WI38 (cell line): ENCODE results near the gene KRT76.

Experiments
- H3K4me3 ChIP-seq: 2 replicates; pipeline ENCODE4 v1.5.1; 2011; ENCODE audit warnings: low read depth, mild to moderate bottlenecking, control low read depth, low read length
- TF ChIP-seq, protein P1 (sequence below): IDR thresholded peaks from 2 replicates; pipeline ENCODE4 v1.5.1; 2012; ENCODE audit warnings: low read depth, mild to moderate bottlenecking, control low read depth, low read length

Gene KRT76

DNA sequence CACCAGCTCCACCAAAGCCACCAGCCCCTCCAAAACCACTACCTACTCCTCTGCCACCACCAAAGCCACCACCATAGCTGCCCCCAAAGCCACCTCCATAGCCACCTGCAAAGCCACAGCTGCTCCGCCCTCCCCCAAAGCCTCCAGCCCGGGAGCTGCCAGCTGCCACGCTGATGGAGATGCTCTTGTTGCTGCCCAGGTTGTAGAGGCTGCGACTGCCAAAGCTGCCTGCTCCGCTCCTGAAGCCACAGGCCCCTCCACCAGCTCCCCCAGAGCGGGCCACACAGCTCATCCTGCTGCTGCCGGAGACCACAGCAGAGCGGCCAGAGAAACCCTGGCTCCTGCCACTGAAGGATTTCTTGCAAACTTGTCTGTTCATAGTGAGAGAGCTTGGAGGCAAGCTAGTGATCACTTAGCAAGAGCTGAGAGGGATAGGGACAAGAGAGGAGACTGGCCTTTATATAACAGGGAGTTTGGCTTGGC lies at the start of gene KRT76:
KRT76 (minus strand) TSS at position 433 of the 483 bp plus-strand sequence; CDS start at position 379, 54 bp downstream.
- no peak within 1 kb of the TSS for H3K4me3 ChIP-seq
- TF ChIP-seq, protein P1, sequence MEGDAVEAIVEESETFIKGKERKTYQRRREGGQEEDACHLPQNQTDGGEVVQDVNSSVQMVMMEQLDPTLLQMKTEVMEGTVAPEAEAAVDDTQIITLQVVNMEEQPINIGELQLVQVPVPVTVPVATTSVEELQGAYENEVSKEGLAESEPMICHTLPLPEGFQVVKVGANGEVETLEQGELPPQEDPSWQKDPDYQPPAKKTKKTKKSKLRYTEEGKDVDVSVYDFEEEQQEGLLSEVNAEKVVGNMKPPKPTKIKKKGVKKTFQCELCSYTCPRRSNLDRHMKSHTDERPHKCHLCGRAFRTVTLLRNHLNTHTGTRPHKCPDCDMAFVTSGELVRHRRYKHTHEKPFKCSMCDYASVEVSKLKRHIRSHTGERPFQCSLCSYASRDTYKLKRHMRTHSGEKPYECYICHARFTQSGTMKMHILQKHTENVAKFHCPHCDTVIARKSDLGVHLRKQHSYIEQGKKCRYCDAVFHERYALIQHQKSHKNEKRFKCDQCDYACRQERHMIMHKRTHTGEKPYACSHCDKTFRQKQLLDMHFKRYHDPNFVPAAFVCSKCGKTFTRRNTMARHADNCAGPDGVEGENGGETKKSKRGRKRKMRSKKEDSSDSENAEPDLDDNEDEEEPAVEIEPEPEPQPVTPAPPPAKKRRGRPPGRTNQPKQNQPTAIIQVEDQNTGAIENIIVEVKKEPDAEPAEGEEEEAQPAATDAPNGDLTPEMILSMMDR, result no peak

DNA sequence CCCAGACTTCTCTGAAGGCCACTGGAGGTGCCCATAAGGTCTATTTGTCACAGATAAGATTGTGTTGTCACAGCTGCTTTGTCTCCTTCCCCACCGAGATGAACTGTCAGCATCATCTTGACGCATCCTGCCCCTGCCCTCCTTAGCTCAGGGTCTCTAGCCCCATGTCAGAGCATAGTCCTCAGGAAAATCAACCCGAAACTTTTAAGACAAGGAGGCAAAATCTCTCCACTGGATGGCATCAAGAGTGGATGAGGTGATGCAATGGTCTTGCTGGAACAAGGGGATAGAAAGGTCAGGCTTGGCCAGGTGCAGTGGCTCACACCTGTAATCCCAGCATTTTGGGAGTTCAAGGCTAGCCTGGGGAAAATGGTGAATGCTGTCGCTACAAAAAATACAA lies 48.8 kb upstream of the KRT76 start:
- TF ChIP-seq, protein P1, result no peak
- no peak overlapping the region for H3K4me3 ChIP-seq

DNA sequence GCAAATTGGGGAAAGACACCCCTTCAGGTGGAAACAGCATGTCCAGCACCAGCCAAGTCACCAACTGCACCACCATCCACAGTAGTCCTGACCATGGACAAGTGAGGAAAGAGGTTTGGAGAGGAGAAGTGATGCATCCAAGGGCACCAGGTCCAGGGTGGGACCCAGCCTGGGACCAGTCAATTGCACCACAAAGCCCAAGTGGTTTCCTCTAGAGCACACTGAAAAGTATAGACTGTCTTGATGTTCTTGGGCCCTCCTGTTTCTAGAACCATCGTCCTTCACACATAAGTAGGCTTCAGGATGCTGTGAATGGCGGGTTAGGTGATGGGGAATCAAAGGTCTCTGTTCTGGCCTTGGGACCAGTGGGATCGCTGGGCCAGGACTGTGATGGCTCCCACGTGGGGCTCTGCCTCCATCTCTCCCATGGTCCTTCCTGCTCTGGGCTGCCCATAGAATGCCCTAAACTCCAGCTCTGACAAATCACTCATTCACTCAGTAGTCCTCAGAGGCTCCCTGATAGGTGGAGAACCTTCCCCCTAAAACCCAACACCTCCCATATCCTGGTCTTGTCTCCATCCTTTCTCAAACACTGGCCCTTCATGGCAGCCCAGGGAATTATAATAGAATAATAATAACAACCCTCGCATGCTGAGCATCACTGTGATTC lies 47.7 kb upstream of the KRT76 start:
- TF ChIP-seq, protein P1, result no peak
- no peak overlapping the region for H3K4me3 ChIP-seq

DNA sequence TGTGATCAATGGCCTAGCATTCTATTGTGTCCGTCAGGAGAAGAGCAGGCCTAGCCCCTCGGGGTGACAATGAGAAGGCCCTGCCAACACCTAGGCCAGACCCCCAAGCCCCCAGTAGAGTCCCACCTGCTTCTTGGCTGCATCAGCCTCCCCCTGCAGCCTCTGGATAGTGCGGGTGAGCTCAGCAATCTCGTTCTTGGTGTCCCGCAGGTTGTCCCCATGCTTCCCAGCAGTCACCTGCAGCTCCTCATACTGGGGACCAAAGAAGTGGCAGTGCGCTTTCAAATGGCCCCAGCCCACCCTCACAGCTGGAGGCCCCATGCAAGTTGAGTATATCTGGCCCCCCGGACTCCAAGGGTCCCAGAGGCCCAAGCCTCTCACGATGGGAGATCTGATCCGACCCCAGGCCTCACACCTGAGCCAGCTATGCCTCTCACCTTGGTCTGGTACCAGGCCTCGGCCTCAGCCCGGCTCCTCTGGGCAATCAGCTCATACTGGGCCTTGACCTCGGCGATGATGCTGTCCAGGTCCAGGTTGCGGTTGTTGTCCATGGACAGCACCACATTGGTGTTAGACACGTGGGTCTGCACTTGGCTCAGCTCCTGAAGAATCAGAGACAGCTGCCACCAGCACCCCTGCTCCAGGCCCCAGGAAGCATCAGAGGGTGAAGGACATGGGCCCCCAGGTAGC lies 46.8 kb upstream of the KRT76 start:
- TF ChIP-seq, protein P1, result no peak
- H3K4me3 ChIP-seq, result no peak overlapping the region

DNA sequence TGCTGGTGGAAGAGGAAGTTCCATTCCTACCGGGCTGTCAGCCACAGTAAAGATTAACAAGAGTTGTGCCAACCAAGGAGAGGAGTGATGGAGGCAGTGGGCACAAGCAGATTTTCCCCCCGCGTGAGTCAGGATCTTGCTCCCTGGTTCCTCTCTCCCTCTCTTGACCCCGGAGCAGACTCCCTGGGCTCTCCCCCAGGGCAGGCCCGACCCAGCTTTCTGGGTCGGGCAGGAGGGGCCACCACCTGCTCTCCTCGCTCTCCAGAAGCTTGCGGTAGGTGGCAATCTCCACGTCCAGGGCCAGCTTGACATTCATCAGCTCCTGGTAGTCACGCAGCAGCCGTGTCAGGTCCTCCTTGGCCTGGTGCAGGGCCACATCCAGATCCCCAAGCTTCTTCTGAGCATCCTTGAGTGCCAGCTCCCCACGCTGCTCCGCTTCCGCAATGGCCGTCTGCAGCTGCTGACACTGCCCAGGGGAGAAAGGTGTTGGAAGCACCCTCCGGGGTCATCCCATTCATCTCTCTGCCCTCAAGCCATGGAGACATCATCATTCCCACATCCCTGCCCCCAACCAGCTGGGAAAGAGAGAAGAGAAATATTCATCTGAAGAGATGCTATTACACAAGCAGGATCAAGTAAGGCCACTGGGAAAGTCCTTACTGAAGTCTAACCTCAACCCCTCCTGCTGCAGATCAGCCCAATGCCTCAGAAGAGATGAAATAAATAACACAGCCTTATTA lies 45.8 kb upstream of the KRT76 start:
- TF ChIP-seq, protein P1, result no peak
- no peak overlapping the region for H3K4me3 ChIP-seq

DNA sequence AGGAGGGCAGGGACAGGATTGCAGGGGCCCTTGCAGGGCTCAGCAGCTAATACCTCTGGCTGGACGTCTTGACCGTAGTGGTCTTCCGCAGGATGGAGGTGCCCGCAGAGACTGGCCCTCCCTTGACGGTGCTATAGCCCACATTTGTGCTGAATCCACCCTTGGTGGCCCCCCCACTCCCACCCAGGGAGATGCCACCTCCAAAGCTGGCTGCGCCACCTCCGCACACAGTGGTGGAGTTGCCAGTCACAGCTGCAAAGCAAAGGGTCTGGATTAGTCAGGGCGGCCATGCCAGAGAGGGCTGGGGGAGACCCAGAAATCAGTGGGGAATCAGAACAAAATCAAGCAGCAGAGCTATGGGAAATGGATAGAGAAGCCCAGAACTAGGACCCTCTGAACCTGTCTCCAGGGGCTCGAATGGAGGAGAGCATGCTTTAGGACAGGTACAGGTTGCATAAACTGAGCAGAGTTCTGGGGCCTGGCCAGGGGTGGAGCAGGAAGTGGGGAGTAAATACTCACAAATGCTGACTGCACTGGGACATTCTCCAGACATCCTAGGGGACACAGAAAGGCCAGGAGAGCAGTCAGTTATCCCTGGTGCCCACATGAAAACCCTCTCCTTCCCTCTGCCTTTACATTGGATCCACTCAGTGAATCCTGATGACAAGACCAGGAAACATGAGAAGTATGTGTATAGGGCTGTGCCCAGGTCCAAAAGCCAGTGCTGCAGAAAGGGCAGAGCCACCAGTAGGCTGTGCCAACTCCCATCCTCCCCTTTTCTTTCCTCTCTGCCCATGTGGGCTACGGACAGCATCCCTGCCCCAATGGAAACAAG lies 44.9 kb upstream of the KRT76 start:
- TF ChIP-seq, protein P1, result no peak
- H3K4me3 ChIP-seq, result no peak overlapping the region
